GM04504 (cell line): Measurements from ENCODE around the gene ACACB.

Experiments used
- DNase-seq: peaks from one replicate; pipeline ENCODE4 v3.0.0-alpha.2; 2012; ENCODE audit warnings: low read depth

The ACACB gene

GRCh38 chr12:109258201-109258600 lies 141.8 kb downstream of the ACACB start:
- DNase-seq: no peak

GRCh38 chr12:109258607-109259544 lies 142.5 kb downstream of the ACACB start:
- DNase-seq: no peak

- DNase-seq: no peak
These were observed 143.1 kb downstream of the ACACB start for GRCh38 chr12:109259545-109259895.

GRCh38 chr12:109261087-109261486 lies 144.7 kb downstream of the ACACB start:
- no peak for DNase-seq

- no peak for DNase-seq
These were observed 145.6 kb downstream of the ACACB start for GRCh38 chr12:109261939-109262338.

GRCh38 chr12:109263439-109263838 lies 147.1 kb downstream of the ACACB start:
- DNase-seq: no peak

GRCh38 chr12:109264095-109264942 lies 147.9 kb downstream of the ACACB start:
- DNase-seq: peak; percentile 21

GRCh38 chr12:109264943-109265650 lies 148.7 kb downstream of the ACACB start:
- no peak for DNase-seq

- peak; percentile 11 for DNase-seq
These were observed 149.9 kb downstream of the ACACB start for GRCh38 chr12:109266106-109266879.

- DNase-seq: no peak
These were observed 151.0 kb downstream of the ACACB start for GRCh38 chr12:109267361-109267760.

- DNase-seq: no peak
These were observed 152.5 kb downstream of the ACACB start for GRCh38 chr12:109268896-109269295.

GRCh38 chr12:109269428-109269827 lies 153.0 kb downstream of the ACACB start:
- DNase-seq: no peak

- DNase-seq: no peak
These were observed 154.1 kb downstream of the ACACB start for GRCh38 chr12:109270494-109270893.

GRCh38 chr12:109271418-109271817 lies 155.0 kb downstream of the ACACB start:
- no peak for DNase-seq

- DNase-seq: no peak
These were observed 157.0 kb downstream of the ACACB start for GRCh38 chr12:109273354-109273753.

GRCh38 chr12:109274381-109274780 lies 158.0 kb downstream of the ACACB start:
- no peak for DNase-seq

GRCh38 chr12:109275173-109275572 lies 158.8 kb downstream of the ACACB start:
- no peak for DNase-seq

GRCh38 chr12:109276160-109276559 lies 159.8 kb downstream of the ACACB start:
- no peak for DNase-seq

GRCh38 chr12:109277255-109277898 lies 161.0 kb downstream of the ACACB start:
- no peak for DNase-seq

GRCh38 chr12:109277899-109278762 lies 161.7 kb downstream of the ACACB start:
- peak; percentile 13 for DNase-seq
